ENCODE data around the gene IL31. TPM values are rescaled to one million over a fixed set of nuclear protein-coding genes. Genes with fewer than 3 reads are reported as not detected.

Gene IL31
- total RNA-seq, 6 experiments from 2014 or later, result not detected

GRCh38 chr12:122155705-122156104 lies 18.3 kb downstream of the IL31 start:
- H3K4me3 ChIP-seq, result no peak overlapping the region
- H3K9me3 ChIP-seq, result no peaks in the 10 kb centered on the region
- no peaks in the 10 kb centered on the region for H3K4me1 ChIP-seq
- H3K27me3 ChIP-seq, result no peaks in the 10 kb centered on the region
- no peak for TF ChIP-seq POLR2A (IDR thresholded peaks at IDR 0.05)
- TF ChIP-seq, protein P1, sequence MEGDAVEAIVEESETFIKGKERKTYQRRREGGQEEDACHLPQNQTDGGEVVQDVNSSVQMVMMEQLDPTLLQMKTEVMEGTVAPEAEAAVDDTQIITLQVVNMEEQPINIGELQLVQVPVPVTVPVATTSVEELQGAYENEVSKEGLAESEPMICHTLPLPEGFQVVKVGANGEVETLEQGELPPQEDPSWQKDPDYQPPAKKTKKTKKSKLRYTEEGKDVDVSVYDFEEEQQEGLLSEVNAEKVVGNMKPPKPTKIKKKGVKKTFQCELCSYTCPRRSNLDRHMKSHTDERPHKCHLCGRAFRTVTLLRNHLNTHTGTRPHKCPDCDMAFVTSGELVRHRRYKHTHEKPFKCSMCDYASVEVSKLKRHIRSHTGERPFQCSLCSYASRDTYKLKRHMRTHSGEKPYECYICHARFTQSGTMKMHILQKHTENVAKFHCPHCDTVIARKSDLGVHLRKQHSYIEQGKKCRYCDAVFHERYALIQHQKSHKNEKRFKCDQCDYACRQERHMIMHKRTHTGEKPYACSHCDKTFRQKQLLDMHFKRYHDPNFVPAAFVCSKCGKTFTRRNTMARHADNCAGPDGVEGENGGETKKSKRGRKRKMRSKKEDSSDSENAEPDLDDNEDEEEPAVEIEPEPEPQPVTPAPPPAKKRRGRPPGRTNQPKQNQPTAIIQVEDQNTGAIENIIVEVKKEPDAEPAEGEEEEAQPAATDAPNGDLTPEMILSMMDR (IDR thresholded peaks at IDR 0.05), result no peak
- intact Hi-C loops (cut with DNase I), result no loop called here
- H3K36me3 ChIP-seq, result no peaks in the 10 kb centered on the region
- WGBS (ENCODE audit: insufficient coverage, low coverage, low lambda C conversion rate, missing lambda C conversion rate), result 79% methylated on average over 5 of the region's 10 CpGs
- no peak overlapping the region for H3K27ac ChIP-seq
- ATAC-seq (no peak), DNase-seq (no peak)

DNA sequence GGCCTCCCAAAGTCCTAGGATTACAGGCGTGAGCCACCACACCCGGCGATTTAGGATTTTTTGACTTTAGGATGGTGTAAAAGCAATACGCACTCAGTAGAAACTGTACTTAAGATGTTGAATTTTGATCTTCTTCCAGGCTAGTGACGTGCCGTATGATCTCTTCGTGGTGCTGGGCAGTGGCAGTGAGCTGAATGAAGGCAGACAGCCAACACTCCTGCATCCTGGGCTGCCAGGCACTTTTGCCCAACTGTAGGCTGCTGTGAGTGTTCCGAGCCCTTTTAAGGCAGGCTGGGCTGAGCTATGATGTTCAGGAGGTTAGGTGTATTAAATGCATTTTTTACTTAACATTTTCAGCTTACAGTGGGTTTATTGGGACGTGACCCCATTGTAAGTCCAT lies 21.3 kb downstream of the IL31 start:
- H3K4me3 ChIP-seq, result no peak overlapping the region
- H3K27ac ChIP-seq, result no peak overlapping the region
- TF ChIP-seq, protein P1 (IDR thresholded peaks at IDR 0.05), result no peak
- no peaks in the 10 kb centered on the region for H3K9me3 ChIP-seq
- ATAC-seq, result no peak
- H3K27me3 ChIP-seq, result no peaks in the 10 kb centered on the region
- H3K4me1 ChIP-seq, result no peaks in the 10 kb centered on the region
- no peak for DNase-seq
- 76% methylated on average over 5 of the region's 9 CpGs for WGBS (ENCODE audit: insufficient coverage, low coverage, low lambda C conversion rate, missing lambda C conversion rate)
- H3K36me3 ChIP-seq, result no peaks in the 10 kb centered on the region
- intact Hi-C loops (cut with DNase I), result no loop called here

GRCh38 chr12:122150127-122150681 lies 23.8 kb downstream of the IL31 start:
- no peaks in the 10 kb centered on the region for H3K9me3 ChIP-seq
- ATAC-seq, result no peak
- H3K4me1 ChIP-seq, result no peaks in the 10 kb centered on the region
- no peak for DNase-seq
- H3K4me3 ChIP-seq, result no peak overlapping the region
- no peaks in the 10 kb centered on the region for H3K36me3 ChIP-seq
- intact Hi-C loops (cut with DNase I), result no loop called here
- no peak overlapping the region for H3K27ac ChIP-seq
- no peak for TF ChIP-seq POLR2A (IDR thresholded peaks at IDR 0.05)
- TF ChIP-seq, protein P1 (IDR thresholded peaks at IDR 0.05), result no peak
- WGBS (ENCODE audit: insufficient coverage, low coverage, low lambda C conversion rate, missing lambda C conversion rate), result 72% methylated on average over 6 of the region's 8 CpGs
- H3K27me3 ChIP-seq, result no peaks in the 10 kb centered on the region

GRCh38 chr12:122148657-122149056 lies 25.4 kb downstream of the IL31 start:
- DNase-seq, result no peak
- intact Hi-C loops (cut with DNase I), result loop anchor here in 1 of 2 donors (10.0 kb wide), 1 partner anchor 46 kb away; no protein-coding TSS in a partner anchor
- 56% methylated on average over 6 of the region's 6 CpGs for WGBS (ENCODE audit: insufficient coverage, low coverage, low lambda C conversion rate, missing lambda C conversion rate)
- no peak for TF ChIP-seq POLR2A (IDR thresholded peaks at IDR 0.05)
- TF ChIP-seq, protein P1 (IDR thresholded peaks at IDR 0.05), result no peak
- no peaks in the 10 kb centered on the region for H3K4me1 ChIP-seq
- no peaks in the 10 kb centered on the region for H3K9me3 ChIP-seq
- H3K4me3 ChIP-seq, result no peak overlapping the region
- no peaks in the 10 kb centered on the region for H3K27me3 ChIP-seq
- ATAC-seq, result peak in 3 of 4 donors; percentile 9 to 23 (median 16)
- H3K27ac ChIP-seq, result no peak overlapping the region
- H3K36me3 ChIP-seq, result no peaks in the 10 kb centered on the region
